ENCODE data around the gene SMIM3. TPM values are rescaled to one million over a fixed set of nuclear protein-coding genes. Genes with fewer than 3 reads are reported as not detected.

The SMIM3 gene
- total and polyA plus RNA-seq, 2 experiments from 2014 or later: 6.2 to 7.6 TPM

DNA sequence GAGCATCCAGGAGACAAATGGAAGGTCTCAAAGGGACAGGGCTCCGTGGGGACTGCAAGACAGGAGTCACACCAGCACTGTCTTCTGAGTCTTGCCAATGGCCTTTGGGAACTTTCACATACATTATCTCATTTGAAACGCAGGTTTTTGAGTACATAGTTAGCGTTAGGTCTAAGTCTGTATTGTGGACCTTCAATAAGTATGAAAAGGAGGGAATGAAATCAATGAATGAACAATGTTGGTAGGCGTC, 19.3 kb upstream of the SMIM3 start (continued):
- TF ChIP-seq, protein P1, sequence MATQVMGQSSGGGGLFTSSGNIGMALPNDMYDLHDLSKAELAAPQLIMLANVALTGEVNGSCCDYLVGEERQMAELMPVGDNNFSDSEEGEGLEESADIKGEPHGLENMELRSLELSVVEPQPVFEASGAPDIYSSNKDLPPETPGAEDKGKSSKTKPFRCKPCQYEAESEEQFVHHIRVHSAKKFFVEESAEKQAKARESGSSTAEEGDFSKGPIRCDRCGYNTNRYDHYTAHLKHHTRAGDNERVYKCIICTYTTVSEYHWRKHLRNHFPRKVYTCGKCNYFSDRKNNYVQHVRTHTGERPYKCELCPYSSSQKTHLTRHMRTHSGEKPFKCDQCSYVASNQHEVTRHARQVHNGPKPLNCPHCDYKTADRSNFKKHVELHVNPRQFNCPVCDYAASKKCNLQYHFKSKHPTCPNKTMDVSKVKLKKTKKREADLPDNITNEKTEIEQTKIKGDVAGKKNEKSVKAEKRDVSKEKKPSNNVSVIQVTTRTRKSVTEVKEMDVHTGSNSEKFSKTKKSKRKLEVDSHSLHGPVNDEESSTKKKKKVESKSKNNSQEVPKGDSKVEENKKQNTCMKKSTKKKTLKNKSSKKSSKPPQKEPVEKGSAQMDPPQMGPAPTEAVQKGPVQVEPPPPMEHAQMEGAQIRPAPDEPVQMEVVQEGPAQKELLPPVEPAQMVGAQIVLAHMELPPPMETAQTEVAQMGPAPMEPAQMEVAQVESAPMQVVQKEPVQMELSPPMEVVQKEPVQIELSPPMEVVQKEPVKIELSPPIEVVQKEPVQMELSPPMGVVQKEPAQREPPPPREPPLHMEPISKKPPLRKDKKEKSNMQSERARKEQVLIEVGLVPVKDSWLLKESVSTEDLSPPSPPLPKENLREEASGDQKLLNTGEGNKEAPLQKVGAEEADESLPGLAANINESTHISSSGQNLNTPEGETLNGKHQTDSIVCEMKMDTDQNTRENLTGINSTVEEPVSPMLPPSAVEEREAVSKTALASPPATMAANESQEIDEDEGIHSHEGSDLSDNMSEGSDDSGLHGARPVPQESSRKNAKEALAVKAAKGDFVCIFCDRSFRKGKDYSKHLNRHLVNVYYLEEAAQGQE (IDR thresholded peaks at IDR 0.05; ENCODE audit: unreplicated experiment): no peak
- no peak for TF ChIP-seq CREB1 (CRISPR knock-in tag; IDR thresholded peaks at IDR 0.05; ENCODE audit: low read depth)

DNA sequence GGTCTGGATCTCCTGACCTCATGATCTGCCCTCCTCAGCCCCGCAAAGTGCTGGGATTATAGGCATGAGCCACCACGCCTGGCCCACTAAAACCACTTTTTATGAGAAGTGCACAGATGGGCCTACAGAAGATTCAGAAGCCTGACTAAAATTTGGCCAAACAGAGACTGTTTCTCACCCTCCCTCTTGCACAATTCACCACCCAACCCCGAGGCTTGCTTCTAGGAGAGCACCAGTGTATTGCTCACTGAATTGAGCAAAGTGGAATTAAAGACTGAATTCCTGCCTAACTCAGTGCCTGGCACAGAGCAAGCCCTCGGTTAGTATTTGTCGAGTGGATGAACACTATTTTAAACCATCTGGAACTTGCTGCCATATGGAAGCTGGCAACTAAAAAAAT, 16.3 kb upstream of the SMIM3 start:
- TF ChIP-seq, protein P2, sequence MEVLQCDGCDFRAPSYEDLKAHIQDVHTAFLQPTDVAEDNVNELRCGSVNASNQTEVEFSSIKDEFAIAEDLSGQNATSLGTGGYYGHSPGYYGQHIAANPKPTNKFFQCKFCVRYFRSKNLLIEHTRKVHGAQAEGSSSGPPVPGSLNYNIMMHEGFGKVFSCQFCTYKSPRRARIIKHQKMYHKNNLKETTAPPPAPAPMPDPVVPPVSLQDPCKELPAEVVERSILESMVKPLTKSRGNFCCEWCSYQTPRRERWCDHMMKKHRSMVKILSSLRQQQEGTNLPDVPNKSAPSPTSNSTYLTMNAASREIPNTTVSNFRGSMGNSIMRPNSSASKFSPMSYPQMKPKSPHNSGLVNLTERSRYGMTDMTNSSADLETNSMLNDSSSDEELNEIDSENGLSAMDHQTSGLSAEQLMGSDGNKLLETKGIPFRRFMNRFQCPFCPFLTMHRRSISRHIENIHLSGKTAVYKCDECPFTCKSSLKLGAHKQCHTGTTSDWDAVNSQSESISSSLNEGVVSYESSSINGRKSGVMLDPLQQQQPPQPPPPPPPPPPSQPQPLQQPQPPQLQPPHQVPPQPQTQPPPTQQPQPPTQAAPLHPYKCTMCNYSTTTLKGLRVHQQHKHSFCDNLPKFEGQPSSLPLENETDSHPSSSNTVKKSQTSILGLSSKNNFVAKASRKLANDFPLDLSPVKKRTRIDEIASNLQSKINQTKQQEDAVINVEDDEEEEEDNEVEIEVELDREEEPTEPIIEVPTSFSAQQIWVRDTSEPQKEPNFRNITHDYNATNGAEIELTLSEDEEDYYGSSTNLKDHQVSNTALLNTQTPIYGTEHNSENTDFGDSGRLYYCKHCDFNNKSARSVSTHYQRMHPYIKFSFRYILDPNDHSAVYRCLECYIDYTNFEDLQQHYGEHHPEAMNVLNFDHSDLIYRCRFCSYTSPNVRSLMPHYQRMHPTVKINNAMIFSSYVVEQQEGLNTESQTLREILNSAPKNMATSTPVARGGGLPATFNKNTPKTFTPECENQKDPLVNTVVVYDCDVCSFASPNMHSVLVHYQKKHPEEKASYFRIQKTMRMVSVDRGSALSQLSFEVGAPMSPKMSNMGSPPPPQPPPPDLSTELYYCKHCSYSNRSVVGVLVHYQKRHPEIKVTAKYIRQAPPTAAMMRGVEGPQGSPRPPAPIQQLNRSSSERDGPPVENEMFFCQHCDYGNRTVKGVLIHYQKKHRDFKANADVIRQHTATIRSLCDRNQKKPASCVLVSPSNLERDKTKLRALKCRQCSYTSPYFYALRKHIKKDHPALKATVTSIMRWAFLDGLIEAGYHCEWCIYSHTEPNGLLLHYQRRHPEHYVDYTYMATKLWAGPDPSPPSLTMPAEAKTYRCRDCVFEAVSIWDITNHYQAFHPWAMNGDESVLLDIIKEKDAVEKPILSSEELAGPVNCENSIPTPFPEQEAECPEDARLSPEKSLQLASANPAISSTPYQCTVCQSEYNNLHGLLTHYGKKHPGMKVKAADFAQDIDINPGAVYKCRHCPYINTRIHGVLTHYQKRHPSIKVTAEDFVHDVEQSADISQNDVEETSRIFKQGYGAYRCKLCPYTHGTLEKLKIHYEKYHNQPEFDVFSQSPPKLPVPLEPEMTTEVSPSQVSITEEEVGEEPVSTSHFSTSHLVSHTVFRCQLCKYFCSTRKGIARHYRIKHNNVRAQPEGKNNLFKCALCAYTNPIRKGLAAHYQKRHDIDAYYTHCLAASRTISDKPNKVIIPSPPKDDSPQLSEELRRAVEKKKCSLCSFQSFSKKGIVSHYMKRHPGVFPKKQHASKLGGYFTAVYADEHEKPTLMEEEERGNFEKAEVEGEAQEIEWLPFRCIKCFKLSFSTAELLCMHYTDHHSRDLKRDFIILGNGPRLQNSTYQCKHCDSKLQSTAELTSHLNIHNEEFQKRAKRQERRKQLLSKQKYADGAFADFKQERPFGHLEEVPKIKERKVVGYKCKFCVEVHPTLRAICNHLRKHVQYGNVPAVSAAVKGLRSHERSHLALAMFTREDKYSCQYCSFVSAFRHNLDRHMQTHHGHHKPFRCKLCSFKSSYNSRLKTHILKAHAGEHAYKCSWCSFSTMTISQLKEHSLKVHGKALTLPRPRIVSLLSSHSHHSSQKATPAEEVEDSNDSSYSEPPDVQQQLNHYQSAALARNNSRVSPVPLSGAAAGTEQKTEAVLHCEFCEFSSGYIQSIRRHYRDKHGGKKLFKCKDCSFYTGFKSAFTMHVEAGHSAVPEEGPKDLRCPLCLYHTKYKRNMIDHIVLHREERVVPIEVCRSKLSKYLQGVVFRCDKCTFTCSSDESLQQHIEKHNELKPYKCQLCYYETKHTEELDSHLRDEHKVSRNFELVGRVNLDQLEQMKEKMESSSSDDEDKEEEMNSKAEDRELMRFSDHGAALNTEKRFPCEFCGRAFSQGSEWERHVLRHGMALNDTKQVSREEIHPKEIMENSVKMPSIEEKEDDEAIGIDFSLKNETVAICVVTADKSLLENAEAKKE (CRISPR knock-in tag; IDR thresholded peaks at IDR 0.05): no peak
- TF ChIP-seq, protein P1 (IDR thresholded peaks at IDR 0.05; ENCODE audit: unreplicated experiment): no peak
- TF ChIP-seq STAT1 (IDR thresholded peaks at IDR 0.05; ENCODE audit: unreplicated experiment) (no peak), ZNF331 (CRISPR knock-in tag; IDR thresholded peaks at IDR 0.05; ENCODE audit: low read depth) (no peak), POLR2AphosphoS5 (IDR thresholded peaks at IDR 0.05; ENCODE audit: low read depth) (no peak), JUNB (IDR thresholded peaks at IDR 0.05; ENCODE audit: unreplicated experiment) (no peak), ZNF114 (CRISPR knock-in tag; IDR thresholded peaks at IDR 0.05) (no peak), EZH2 (IDR thresholded peaks at IDR 0.05; ENCODE audit: low read depth, unreplicated experiment) (no peak), CREB1 (CRISPR knock-in tag; IDR thresholded peaks at IDR 0.05; ENCODE audit: low read depth) (no peak), NANOG (IDR thresholded peaks at IDR 0.05; ENCODE audit: borderline replicate concordance) (no peak)
- TF ChIP-seq, protein P3, sequence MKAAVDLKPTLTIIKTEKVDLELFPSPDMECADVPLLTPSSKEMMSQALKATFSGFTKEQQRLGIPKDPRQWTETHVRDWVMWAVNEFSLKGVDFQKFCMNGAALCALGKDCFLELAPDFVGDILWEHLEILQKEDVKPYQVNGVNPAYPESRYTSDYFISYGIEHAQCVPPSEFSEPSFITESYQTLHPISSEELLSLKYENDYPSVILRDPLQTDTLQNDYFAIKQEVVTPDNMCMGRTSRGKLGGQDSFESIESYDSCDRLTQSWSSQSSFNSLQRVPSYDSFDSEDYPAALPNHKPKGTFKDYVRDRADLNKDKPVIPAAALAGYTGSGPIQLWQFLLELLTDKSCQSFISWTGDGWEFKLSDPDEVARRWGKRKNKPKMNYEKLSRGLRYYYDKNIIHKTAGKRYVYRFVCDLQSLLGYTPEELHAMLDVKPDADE (IDR thresholded peaks at IDR 0.05): no peak
- H3K9me3 Mint-ChIP-seq: peaks cover 12% of the 10 kb centered on the region
- peaks cover 2% of the 10 kb centered on the region; the same call in 2 of the 3 replicates for H3K4me1 Mint-ChIP-seq
- no peak overlapping the region for H3K4me3 Mint-ChIP-seq
- no peak overlapping the region for H3K27ac Mint-ChIP-seq
- Histone ChIP-seq H3K4me2 (no peak overlapping the region), H3K4me1 (ENCODE audit: insufficient read depth) (peaks cover 7% of the 10 kb centered on the region; the same call in 1 of the 2 replicates), H3F3A (replicated peaks; ENCODE audit: low read depth) (no peaks in the 10 kb centered on the region), H3K27ac (ENCODE audit: low read depth) (no peak overlapping the region), H3K9me2 (ENCODE audit: insufficient read depth) (no peaks in the 10 kb centered on the region), H3K27me3 (ENCODE audit: insufficient read depth) (no peaks in the 10 kb centered on the region; the same call in 1 of the 2 replicates), H3K36me3 (ENCODE audit: insufficient read depth) (no peaks in the 10 kb centered on the region), H4K20me1 (replicated peaks; ENCODE audit: insufficient read depth) (no peaks in the 10 kb centered on the region), H3K4me3 (no peak overlapping the region), H3K79me2 (replicated peaks; ENCODE audit: insufficient read depth) (peaks cover 11% of the 10 kb centered on the region), H2AFZ (no peak overlapping the region)
- H3K27me3 Mint-ChIP-seq (ENCODE audit: insufficient read depth, low read depth, poor library complexity): peaks cover 7% of the 10 kb centered on the region
- H3K36me3 Mint-ChIP-seq (ENCODE audit: low read depth): peaks cover 9% of the 10 kb centered on the region
- ATAC-seq (no peak), DNase-seq (ENCODE audit: low spot score) (no peak)

Data from GM23338 (cell line).